DOHH2 (cell line): ENCODE data around the gene MS4A6A.
"Not testable (repeated sequence)": the region's sequence is repeated elsewhere in the genome, so short reads cannot be mapped to it uniquely, and the experiment has no call there.

Source experiments
- EZH2phosphoT487 ChIP-seq: fragments of 200-600 bp; sonication (generic); IDR thresholded peaks from 2 replicates; pipeline ENCODE4 v1.6.1; 2017; ENCODE audit warnings: borderline replicate concordance, mild to moderate bottlenecking, antibody characterized with exemption, low read length, moderate library complexity, mixed read lengths
- TF ChIP-seq, protein P1 (sequence below): fragments of 200-600 bp; sonication (generic); IDR thresholded peaks from one replicate; pipeline ENCODE4 v1.5.1; 2014; ENCODE audit warnings: antibody characterized with exemption, mild to moderate bottlenecking, low read depth, low read length; ENCODE audit not compliant: poor library complexity, severe bottlenecking

DNA sequence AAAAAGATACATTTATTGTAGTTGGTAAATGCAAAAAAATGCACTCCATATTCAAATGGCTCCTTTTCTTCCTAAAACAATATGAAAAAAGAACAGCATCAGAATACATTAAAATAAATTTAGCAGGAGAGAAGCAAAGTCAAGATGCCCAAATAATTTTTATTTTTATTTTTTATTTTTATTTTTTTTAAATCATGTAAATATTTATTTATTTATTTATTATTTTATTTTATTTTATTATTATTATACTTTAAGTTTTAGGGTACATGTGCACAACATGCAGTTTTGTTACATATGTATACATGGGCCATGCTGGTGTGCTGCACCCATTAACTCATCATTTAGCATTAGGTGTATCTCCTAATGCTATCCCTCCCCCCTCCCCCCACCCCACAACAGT is 30.2 kb downstream of the MS4A6A start:
- TF ChIP-seq, protein P1, sequence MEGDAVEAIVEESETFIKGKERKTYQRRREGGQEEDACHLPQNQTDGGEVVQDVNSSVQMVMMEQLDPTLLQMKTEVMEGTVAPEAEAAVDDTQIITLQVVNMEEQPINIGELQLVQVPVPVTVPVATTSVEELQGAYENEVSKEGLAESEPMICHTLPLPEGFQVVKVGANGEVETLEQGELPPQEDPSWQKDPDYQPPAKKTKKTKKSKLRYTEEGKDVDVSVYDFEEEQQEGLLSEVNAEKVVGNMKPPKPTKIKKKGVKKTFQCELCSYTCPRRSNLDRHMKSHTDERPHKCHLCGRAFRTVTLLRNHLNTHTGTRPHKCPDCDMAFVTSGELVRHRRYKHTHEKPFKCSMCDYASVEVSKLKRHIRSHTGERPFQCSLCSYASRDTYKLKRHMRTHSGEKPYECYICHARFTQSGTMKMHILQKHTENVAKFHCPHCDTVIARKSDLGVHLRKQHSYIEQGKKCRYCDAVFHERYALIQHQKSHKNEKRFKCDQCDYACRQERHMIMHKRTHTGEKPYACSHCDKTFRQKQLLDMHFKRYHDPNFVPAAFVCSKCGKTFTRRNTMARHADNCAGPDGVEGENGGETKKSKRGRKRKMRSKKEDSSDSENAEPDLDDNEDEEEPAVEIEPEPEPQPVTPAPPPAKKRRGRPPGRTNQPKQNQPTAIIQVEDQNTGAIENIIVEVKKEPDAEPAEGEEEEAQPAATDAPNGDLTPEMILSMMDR, result not testable (repeated sequence)
- TF ChIP-seq EZH2phosphoT487, result not testable (repeated sequence)
